ENCODE data around the gene ATP6V1A. TPM values are rescaled to one million over a fixed set of nuclear protein-coding genes. Genes with fewer than 3 reads are reported as not detected.

Gene ATP6V1A
- total and polyA plus RNA-seq, 2 of the 13 experiments (the other 11 are each of a cell fraction or from before 2014, with no cell fraction given), result 23.4 to 95.1 TPM

DNA sequence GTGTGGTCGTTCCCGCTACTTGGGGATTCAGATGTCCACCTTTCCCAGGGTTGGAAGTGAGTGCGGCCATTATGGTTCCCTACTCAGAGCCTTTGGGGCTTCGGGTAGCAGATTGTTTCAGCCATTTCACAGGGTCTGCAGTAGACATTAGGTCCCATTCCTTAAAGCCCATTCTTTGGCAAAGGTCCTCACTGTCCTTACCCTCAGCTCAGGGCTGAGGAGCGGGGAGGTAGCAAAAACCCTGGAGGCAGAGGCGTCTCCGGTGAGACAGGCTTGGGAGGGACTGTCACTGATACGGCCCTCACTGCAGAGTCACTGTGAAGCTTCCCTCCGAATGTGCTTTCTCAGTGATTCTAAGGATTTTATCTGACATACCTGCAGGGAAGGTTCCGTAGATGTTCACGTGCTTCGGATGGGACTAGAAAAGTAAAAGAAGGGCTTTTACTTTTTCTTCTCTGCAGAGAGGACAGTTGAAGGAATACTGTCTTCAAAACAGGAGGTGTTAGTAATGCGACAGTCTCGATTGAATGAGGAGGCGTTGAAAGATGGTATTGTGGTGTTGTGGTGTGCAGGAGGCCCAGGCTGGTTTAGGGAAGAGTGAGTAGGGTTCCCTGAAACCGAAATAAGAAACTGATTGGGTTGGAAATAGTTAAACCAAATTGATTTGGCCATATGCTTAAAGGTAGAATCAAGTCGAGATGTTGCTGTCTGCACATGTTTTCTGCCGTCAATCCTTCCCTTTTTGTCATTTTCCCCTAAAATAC is 630 bp downstream of the ATP6V1A start (continued):
- TF ChIP-seq, protein P1, sequence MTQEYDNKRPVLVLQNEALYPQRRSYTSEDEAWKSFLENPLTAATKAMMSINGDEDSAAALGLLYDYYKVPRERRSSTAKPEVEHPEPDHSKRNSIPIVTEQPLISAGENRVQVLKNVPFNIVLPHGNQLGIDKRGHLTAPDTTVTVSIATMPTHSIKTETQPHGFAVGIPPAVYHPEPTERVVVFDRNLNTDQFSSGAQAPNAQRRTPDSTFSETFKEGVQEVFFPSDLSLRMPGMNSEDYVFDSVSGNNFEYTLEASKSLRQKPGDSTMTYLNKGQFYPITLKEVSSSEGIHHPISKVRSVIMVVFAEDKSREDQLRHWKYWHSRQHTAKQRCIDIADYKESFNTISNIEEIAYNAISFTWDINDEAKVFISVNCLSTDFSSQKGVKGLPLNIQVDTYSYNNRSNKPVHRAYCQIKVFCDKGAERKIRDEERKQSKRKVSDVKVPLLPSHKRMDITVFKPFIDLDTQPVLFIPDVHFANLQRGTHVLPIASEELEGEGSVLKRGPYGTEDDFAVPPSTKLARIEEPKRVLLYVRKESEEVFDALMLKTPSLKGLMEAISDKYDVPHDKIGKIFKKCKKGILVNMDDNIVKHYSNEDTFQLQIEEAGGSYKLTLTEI (CRISPR knock-in tag; conservative IDR thresholded peaks at IDR 0.05), result no peak
- TF ChIP-seq, protein P2, sequence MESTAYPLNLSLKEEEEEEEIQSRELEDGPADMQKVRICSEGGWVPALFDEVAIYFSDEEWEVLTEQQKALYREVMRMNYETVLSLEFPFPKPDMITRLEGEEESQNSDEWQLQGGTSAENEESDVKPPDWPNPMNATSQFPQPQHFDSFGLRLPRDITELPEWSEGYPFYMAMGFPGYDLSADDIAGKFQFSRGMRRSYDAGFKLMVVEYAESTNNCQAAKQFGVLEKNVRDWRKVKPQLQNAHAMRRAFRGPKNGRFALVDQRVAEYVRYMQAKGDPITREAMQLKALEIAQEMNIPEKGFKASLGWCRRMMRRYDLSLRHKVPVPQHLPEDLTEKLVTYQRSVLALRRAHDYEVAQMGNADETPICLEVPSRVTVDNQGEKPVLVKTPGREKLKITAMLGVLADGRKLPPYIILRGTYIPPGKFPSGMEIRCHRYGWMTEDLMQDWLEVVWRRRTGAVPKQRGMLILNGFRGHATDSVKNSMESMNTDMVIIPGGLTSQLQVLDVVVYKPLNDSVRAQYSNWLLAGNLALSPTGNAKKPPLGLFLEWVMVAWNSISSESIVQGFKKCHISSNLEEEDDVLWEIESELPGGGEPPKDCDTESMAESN (CRISPR knock-in tag; conservative IDR thresholded peaks at IDR 0.05), result peak; percentile 65; the same call in 1 of the 2 replicates
- TF ChIP-seq ZNF468 (CRISPR knock-in tag; IDR thresholded peaks at IDR 0.05) (no peak), NRL (CRISPR knock-in tag; IDR thresholded peaks at IDR 0.05; ENCODE audit: borderline replicate concordance) (no peak), ZNF652 (CRISPR knock-in tag; IDR thresholded peaks at IDR 0.05; ENCODE audit: borderline replicate concordance, low read depth) (peak; percentile 43; the same call in 1 of the 2 replicates), ZSCAN12 (CRISPR knock-in tag; IDR thresholded peaks at IDR 0.05) (no peak), ZMYM4 (CRISPR knock-in tag; IDR thresholded peaks at IDR 0.05) (no peak), ZNF230 (CRISPR knock-in tag; IDR thresholded peaks at IDR 0.05) (no peak), ZNF367 (CRISPR knock-in tag; IDR thresholded peaks at IDR 0.05; ENCODE audit: borderline replicate concordance) (no peak; the same call in 1 of the 2 replicates), PHF20 (CRISPR knock-in tag; IDR thresholded peaks at IDR 0.05) (peak; percentile 22; the same call in 1 of the 2 replicates), HNRNPH1 (optimal IDR thresholded peaks at IDR 0.05; ENCODE audit: low read depth, low read length) (no peak), TOE1 (CRISPR knock-in tag; IDR thresholded peaks at IDR 0.05) (no peak), SIN3B (IDR thresholded peaks at IDR 0.05; ENCODE audit: low read length) (peak; percentile 6; the same call in 1 of the 2 replicates)
- TF ChIP-seq, protein P3, sequence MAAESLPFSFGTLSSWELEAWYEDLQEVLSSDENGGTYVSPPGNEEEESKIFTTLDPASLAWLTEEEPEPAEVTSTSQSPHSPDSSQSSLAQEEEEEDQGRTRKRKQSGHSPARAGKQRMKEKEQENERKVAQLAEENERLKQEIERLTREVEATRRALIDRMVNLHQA (CRISPR knock-in tag; IDR thresholded peaks at IDR 0.05), result no peak
- TF ChIP-seq, protein P4, sequence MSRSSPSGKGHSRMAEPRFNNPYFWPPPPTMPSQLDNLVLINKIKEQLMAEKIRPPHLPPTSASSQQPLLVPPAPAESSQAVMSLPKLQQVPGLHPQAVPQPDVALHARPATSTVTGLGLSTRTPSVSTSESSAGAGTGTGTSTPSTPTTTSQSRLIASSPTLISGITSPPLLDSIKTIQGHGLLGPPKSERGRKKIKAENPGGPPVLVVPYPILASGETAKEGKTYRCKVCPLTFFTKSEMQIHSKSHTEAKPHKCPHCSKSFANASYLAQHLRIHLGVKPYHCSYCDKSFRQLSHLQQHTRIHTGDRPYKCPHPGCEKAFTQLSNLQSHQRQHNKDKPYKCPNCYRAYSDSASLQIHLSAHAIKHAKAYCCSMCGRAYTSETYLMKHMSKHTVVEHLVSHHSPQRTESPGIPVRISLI (CRISPR knock-in tag; IDR thresholded peaks at IDR 0.05; ENCODE audit: borderline replicate concordance), result no peak
- TF ChIP-seq, protein P5, sequence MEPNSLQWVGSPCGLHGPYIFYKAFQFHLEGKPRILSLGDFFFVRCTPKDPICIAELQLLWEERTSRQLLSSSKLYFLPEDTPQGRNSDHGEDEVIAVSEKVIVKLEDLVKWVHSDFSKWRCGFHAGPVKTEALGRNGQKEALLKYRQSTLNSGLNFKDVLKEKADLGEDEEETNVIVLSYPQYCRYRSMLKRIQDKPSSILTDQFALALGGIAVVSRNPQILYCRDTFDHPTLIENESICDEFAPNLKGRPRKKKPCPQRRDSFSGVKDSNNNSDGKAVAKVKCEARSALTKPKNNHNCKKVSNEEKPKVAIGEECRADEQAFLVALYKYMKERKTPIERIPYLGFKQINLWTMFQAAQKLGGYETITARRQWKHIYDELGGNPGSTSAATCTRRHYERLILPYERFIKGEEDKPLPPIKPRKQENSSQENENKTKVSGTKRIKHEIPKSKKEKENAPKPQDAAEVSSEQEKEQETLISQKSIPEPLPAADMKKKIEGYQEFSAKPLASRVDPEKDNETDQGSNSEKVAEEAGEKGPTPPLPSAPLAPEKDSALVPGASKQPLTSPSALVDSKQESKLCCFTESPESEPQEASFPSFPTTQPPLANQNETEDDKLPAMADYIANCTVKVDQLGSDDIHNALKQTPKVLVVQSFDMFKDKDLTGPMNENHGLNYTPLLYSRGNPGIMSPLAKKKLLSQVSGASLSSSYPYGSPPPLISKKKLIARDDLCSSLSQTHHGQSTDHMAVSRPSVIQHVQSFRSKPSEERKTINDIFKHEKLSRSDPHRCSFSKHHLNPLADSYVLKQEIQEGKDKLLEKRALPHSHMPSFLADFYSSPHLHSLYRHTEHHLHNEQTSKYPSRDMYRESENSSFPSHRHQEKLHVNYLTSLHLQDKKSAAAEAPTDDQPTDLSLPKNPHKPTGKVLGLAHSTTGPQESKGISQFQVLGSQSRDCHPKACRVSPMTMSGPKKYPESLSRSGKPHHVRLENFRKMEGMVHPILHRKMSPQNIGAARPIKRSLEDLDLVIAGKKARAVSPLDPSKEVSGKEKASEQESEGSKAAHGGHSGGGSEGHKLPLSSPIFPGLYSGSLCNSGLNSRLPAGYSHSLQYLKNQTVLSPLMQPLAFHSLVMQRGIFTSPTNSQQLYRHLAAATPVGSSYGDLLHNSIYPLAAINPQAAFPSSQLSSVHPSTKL (CRISPR knock-in tag; IDR thresholded peaks at IDR 0.05), result no peak
- TF ChIP-seq, protein P6, sequence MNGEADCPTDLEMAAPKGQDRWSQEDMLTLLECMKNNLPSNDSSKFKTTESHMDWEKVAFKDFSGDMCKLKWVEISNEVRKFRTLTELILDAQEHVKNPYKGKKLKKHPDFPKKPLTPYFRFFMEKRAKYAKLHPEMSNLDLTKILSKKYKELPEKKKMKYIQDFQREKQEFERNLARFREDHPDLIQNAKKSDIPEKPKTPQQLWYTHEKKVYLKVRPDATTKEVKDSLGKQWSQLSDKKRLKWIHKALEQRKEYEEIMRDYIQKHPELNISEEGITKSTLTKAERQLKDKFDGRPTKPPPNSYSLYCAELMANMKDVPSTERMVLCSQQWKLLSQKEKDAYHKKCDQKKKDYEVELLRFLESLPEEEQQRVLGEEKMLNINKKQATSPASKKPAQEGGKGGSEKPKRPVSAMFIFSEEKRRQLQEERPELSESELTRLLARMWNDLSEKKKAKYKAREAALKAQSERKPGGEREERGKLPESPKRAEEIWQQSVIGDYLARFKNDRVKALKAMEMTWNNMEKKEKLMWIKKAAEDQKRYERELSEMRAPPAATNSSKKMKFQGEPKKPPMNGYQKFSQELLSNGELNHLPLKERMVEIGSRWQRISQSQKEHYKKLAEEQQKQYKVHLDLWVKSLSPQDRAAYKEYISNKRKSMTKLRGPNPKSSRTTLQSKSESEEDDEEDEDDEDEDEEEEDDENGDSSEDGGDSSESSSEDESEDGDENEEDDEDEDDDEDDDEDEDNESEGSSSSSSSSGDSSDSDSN (CRISPR knock-in tag; IDR thresholded peaks at IDR 0.05), result 0 out of 2 replicates have a peak, but pooled peaks have one; percentile 26
